Coronary artery (tissue), 2 donors: Measurements from ENCODE around the gene ACTR2.
A peak's percentile ranks its signal among the peaks of the same experiment; 100 is the strongest.
"Not testable (repeated sequence)": the region's sequence is repeated elsewhere in the genome, so short reads cannot be mapped to it uniquely, and the experiment has no call there.

Source experiments
- DNase-seq: peaks from one replicate; pipeline ENCODE4 v3.0.0-alpha.2; 2017; ENCODE audit warnings: low spot score
- H3K27ac ChIP-seq, 2 donors: fragments of 200-600 bp; sonication (generic); one replicate each; pipeline ENCODE4 v1.5.1; 2016 to 2019
- H3K4me3 ChIP-seq: fragments of 200-600 bp; sonication (generic); 2 replicates; pipeline ENCODE4 v1.5.1; 2016; ENCODE audit warnings: mild to moderate bottlenecking, moderate library complexity
- TF ChIP-seq, protein P1 (sequence below): fragments of 200-600 bp; sonication (generic); IDR thresholded peaks from one replicate; pipeline ENCODE4 v1.5.1; 2019; ENCODE audit warnings: antibody characterized with exemption

ACTR2 gene

DNA sequence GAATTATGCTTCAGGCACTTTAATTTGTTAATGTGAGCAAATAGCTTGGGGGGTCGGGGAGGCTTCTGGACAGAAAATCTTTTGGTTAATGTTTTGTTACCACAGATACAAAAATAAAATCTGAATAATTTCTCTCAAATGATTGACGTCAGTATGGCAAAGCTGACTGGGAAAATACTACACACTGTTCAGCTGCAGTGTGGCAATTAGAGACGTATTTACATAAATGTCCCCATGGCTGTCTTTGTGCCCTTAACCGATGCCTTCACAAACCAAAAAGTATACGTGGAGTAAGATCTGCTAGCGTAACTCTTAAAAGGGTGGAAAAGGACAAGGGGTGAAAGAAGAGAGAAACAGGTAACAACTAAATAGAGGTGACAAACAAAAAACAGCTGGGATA lies 83.4 kb downstream of the ACTR2 start:
- TF ChIP-seq, protein P1, sequence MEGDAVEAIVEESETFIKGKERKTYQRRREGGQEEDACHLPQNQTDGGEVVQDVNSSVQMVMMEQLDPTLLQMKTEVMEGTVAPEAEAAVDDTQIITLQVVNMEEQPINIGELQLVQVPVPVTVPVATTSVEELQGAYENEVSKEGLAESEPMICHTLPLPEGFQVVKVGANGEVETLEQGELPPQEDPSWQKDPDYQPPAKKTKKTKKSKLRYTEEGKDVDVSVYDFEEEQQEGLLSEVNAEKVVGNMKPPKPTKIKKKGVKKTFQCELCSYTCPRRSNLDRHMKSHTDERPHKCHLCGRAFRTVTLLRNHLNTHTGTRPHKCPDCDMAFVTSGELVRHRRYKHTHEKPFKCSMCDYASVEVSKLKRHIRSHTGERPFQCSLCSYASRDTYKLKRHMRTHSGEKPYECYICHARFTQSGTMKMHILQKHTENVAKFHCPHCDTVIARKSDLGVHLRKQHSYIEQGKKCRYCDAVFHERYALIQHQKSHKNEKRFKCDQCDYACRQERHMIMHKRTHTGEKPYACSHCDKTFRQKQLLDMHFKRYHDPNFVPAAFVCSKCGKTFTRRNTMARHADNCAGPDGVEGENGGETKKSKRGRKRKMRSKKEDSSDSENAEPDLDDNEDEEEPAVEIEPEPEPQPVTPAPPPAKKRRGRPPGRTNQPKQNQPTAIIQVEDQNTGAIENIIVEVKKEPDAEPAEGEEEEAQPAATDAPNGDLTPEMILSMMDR, result no peak
- H3K27ac ChIP-seq, result peak overlapping the region; percentile 18 to 20
- no peak overlapping the region for H3K4me3 ChIP-seq
- no peak for DNase-seq

DNA sequence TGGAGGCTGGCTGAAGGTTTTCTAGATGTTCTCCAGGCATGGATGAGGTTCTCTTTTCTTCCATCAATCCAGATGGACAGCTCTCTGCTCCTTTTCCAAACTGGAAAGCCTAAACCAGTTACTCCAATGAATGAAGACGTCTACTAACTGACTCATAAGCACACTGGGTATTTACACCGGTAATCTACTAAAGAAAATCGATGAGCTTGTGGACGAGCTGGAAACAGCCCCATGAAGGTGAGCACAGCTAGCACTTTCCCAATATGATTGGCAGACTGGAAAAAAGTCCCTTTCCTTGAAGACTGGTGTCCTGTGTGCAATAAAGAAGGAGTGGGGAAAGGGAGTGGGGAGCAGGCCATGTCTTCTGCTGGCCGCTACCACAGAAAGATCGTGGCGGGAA lies 84.0 kb downstream of the ACTR2 start:
- Histone ChIP-seq H3K27ac (no peak overlapping the region), H3K4me3 (no peak overlapping the region)
- DNase-seq, result no peak
- TF ChIP-seq, protein P1, result no peak

DNA sequence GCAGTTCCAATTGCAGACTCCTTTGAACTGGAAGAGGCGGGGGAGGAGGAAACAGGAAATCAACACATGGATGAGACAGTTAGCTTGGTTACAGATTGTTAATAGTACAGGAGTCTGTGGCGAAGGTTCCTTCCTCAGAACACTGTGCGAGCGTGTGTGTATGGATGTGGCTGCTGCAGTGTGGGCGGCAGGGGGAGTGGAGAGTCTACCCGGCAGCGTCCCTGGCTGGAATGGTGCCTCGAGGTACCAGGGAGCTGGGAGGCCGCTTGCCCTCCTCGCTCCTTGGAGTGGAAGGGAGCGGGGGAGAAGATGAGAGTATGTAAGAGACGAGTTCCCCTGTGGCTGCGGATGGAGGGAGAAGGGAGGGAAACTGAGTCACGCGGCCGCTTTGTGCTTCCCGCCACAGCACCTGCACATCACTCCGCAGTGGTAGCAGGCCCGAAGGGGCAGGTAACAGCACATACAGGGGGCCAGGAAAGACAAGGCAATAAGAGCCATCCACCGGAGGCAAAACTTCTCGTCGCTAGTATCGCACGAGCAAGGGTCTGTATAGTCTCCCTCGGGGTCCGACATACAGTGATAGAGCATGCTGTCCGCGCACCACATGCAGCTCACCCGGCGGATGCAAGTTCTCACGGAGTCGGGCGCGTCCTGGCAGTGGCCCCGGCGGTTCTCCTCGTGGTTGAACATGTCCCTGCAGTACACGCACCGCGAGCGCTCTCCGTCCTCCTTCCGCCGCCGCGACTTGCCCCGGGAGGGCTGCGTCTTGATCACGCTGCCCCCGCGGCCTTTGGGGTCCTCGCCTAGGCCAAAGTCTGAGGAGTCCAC lies 85.7 kb downstream of the ACTR2 start:
- TF ChIP-seq, protein P1, result no peak
- H3K4me3 ChIP-seq, result no peak overlapping the region
- H3K27ac ChIP-seq, result no peak overlapping the region
- no peak for DNase-seq

DNA sequence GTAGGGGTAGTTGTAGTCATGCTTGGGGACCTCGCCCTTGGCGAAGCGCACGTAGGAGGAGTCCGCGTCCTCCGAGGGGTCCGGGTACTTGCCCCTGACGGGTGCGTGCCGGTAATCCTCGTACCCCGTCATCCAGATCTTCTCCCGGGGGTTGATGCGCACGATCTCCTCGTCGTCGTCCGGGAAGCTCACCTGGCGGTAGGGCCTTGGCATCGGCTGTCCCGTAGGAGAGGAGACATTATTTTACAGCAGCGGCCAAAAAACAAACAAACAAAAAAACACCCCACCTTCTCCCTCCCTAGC lies 86.3 kb downstream of the ACTR2 start:
- Histone ChIP-seq H3K4me3 (no peak overlapping the region), H3K27ac (no peak overlapping the region)
- no peak for DNase-seq
- TF ChIP-seq, protein P1, result no peak

DNA sequence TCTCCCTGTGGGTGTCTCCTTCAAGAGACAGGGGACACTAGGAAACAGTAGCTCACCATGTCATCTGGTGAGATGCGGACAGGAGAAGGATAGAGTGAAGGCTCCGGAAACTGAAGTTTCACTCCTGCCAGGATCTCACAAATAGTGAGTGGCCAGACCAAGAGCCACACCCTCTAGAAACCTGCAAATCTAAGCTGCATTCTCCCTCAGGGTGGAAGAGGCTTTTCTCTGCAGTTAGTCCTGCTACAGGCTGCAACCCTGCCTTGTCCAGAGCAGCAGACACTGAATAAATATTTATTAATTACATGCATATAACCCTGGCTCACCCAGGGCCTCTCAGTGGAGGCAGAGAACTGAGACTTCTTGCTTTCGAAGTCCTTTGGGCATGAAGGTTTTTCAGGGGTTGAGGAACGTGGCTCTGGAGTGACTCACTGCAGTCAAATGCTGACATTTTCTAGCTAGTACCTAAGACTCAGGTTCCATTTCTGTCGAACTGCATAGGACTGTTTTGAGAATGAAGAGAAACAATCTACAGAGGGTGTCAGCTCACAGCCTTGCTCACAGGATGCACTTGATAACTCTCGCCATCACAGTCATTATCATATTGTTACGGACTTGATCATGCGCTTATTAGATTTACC lies 87.3 kb downstream of the ACTR2 start:
- no peak for DNase-seq
- Histone ChIP-seq H3K27ac (no peak overlapping the region), H3K4me3 (no peak overlapping the region)
- TF ChIP-seq, protein P1, result no peak

DNA sequence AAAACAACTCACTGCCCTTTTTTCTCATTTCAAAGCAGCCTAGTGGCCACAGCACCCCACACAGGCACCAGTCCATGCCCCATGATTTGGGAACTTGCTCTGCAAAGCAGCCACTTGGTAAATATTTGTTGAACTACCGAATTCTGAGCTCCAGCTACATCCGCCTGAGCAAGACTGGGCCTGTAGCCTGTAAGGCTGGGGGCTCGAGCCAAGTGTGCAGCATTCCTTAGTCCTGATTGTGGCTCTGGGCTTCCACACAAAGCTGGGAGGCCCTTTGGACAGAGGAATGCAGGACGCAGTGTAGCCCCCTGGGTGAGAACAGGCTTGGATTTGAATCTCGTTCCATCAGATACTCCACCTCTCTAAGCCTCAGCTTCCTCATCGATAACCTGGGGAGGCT lies 88.4 kb downstream of the ACTR2 start:
- peak; percentile 83 for DNase-seq

DNA sequence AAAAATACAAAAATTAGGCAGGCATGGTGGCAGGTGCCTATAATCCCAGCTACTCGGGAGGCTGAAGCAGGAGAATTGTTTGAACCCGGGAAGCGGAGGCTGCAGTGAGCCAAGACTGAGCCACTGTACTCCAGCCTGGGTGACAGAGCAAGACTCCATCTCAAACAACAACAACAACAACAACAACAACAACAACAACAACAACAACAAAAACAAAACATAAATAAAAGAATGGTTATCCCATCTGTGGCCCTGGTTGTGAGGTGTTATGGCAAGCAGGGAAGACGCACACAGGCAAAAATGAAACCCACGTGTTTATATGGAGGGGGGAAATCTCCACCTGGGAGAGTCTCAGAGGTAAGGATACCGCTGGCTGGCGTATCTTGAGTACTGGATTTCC lies 89.7 kb downstream of the ACTR2 start:
- H3K4me3 ChIP-seq, DNase-seq: not testable (repeated sequence)
- H3K27ac ChIP-seq, result peak overlapping the region in 1 of 2 donors; percentile 87

More for the DNA sequence above, 88.4 kb downstream of the ACTR2 start:
- H3K4me3 ChIP-seq, result no peak overlapping the region
- H3K27ac ChIP-seq, result peak overlapping the region; percentile 63 to 87
- TF ChIP-seq, protein P1, result no peak
